HG02642 (cell line): ENCODE results near the gene EFNA2.

Source experiments
- ATAC-seq: cut with Tn5 transposase; IDR thresholded peaks from one replicate; pipeline ENCODE4 v1.9.1; 2021; ENCODE audit warnings: mild to moderate bottlenecking; ENCODE audit not compliant: unreplicated experiment, poor library complexity

EFNA2 gene

GRCh38 chr19:1281569-1282287, 3.9 kb upstream of the EFNA2 start:
- no peak for ATAC-seq

GRCh38 chr19:1282588-1283206, 3.0 kb upstream of the EFNA2 start:
- ATAC-seq = no peak

- ATAC-seq = no peak
Measured at GRCh38 chr19:1283207-1283916, 2.3 kb upstream of the EFNA2 start.

GRCh38 chr19:1283917-1284292, 1.8 kb upstream of the EFNA2 start:
- no peak for ATAC-seq

- ATAC-seq = no peak
Measured at GRCh38 chr19:1284293-1284978, 1.2 kb upstream of the EFNA2 start.

- ATAC-seq = no peak
Measured at GRCh38 chr19:1284979-1285736, 515 bp upstream of the EFNA2 start.

- no peak for ATAC-seq
Measured at GRCh38 chr19:1286487-1287353, 1.0 kb downstream of the EFNA2 start.

GRCh38 chr19:1287354-1288225, 1.9 kb downstream of the EFNA2 start:
- no peak for ATAC-seq

- ATAC-seq = no peak
Measured at GRCh38 chr19:1288226-1288612, 2.5 kb downstream of the EFNA2 start.

- no peak for ATAC-seq
Measured at GRCh38 chr19:1288833-1289685, 3.4 kb downstream of the EFNA2 start.

GRCh38 chr19:1289686-1290025, 4.0 kb downstream of the EFNA2 start:
- no peak for ATAC-seq

- no peak for ATAC-seq
Measured at GRCh38 chr19:1290196-1290702, 4.6 kb downstream of the EFNA2 start.

GRCh38 chr19:1290703-1291651, 5.3 kb downstream of the EFNA2 start:
- ATAC-seq = no peak

- no peak for ATAC-seq
Measured at GRCh38 chr19:1291761-1292418, 6.2 kb downstream of the EFNA2 start.

GRCh38 chr19:1292419-1293151, 6.9 kb downstream of the EFNA2 start:
- no peak for ATAC-seq
